ENCODE measurements around the gene NUDC. TPM values are rescaled to one million over a fixed set of nuclear protein-coding genes. Genes with fewer than 3 reads are reported as not detected.
"Not testable (repeated sequence)": the region's sequence is repeated elsewhere in the genome, so short reads cannot be mapped to it uniquely, and the experiment has no call there.

The NUDC gene
- total RNA-seq (100 to 1,000 TPM in 4 of 9 donors, 10 to 100 TPM in 5; 63.3 to 232 (median 98.6) TPM), polyA plus RNA-seq (100 to 1,000 TPM in 1 of 3 donors, 10 to 100 TPM in 2; 66.6 to 257 (median 88.1) TPM)
- long read RNA-seq, donor 1, transcript NUDC-201 (9 exons, 1,800 nt), result major isoform, 88 of 219 reads
- long read RNA-seq, donor 1, partial matches to known transcripts, result 97 of 219 reads
- long read RNA-seq, donor 1, other reads (novel, unspliced or antisense), result 30 of 219 reads
- long read RNA-seq, donor 2, transcript NUDC-201 (9 exons, 1,800 nt), result major isoform, 54 of 107 reads
- long read RNA-seq, donor 2, partial matches to known transcripts, result 49 of 107 reads
- long read RNA-seq, donor 2, other reads (novel, unspliced or antisense), result 0 of 107 reads
- long read RNA-seq, donor 3, transcript NUDC-201 (9 exons, 1,800 nt), result major isoform, 88 of 128 reads
- long read RNA-seq, donor 3, partial matches to known transcripts, result 37 of 128 reads
- long read RNA-seq, donor 3, other reads (novel, unspliced or antisense), result 0 of 128 reads
- long read RNA-seq, donor 4, transcript NUDC-201 (9 exons, 1,800 nt), result major isoform, 301 of 361 reads
- long read RNA-seq, donor 4, transcript NUDC-204 (2 exons, 607 nt), result minor isoform, 25 of 361 reads
- long read RNA-seq, donor 4, partial matches to known transcripts, result 12 of 361 reads
- long read RNA-seq, donor 4, other reads (novel, unspliced or antisense), result 23 of 361 reads
- long read RNA-seq, donor 5, transcript NUDC-201 (9 exons, 1,800 nt), result major isoform, 458 of 539 reads
- long read RNA-seq, donor 5, transcript NUDC-204 (2 exons, 607 nt), result minor isoform, 25 of 539 reads
- long read RNA-seq, donor 5, partial matches to known transcripts, result 12 of 539 reads
- long read RNA-seq, donor 5, other reads (novel, unspliced or antisense), result 44 of 539 reads
- long read RNA-seq, donor 6, transcript NUDC-204 (2 exons, 607 nt), result minor isoform, 61 of 297 reads
- long read RNA-seq, donor 6, transcript NUDC-201 (9 exons, 1,800 nt), result major isoform, 202 of 297 reads
- long read RNA-seq, donor 6, partial matches to known transcripts, result 21 of 297 reads
- long read RNA-seq, donor 6, other reads (novel, unspliced or antisense), result 13 of 297 reads
- long read RNA-seq, donor 7, transcript NUDC-204 (2 exons, 607 nt), result minor isoform, 7 of 81 reads
- long read RNA-seq, donor 7, transcript NUDC-201 (9 exons, 1,800 nt), result major isoform, 41 of 81 reads
- long read RNA-seq, donor 7, partial matches to known transcripts, result 33 of 81 reads
- long read RNA-seq, donor 7, other reads (novel, unspliced or antisense), result 0 of 81 reads
- long read RNA-seq, donor 8, transcript NUDC-201 (9 exons, 1,800 nt), result major isoform, 123 of 176 reads
- long read RNA-seq, donor 8, partial matches to known transcripts, result 49 of 176 reads
- long read RNA-seq, donor 8, other reads (novel, unspliced or antisense), result 0 of 176 reads
- long read RNA-seq, donor 9, transcript NUDC-201 (9 exons, 1,800 nt), result major isoform, 42 of 76 reads
- long read RNA-seq, donor 9, partial matches to known transcripts, result 31 of 76 reads
- long read RNA-seq, donor 9, other reads (novel, unspliced or antisense), result 0 of 76 reads
- long read RNA-seq, donor 10, transcript NUDC-201 (9 exons, 1,800 nt), result major isoform, 49 of 82 reads
- long read RNA-seq, donor 10, partial matches to known transcripts, result 30 of 82 reads
- long read RNA-seq, donor 10, other reads (novel, unspliced or antisense), result 0 of 82 reads

DNA sequence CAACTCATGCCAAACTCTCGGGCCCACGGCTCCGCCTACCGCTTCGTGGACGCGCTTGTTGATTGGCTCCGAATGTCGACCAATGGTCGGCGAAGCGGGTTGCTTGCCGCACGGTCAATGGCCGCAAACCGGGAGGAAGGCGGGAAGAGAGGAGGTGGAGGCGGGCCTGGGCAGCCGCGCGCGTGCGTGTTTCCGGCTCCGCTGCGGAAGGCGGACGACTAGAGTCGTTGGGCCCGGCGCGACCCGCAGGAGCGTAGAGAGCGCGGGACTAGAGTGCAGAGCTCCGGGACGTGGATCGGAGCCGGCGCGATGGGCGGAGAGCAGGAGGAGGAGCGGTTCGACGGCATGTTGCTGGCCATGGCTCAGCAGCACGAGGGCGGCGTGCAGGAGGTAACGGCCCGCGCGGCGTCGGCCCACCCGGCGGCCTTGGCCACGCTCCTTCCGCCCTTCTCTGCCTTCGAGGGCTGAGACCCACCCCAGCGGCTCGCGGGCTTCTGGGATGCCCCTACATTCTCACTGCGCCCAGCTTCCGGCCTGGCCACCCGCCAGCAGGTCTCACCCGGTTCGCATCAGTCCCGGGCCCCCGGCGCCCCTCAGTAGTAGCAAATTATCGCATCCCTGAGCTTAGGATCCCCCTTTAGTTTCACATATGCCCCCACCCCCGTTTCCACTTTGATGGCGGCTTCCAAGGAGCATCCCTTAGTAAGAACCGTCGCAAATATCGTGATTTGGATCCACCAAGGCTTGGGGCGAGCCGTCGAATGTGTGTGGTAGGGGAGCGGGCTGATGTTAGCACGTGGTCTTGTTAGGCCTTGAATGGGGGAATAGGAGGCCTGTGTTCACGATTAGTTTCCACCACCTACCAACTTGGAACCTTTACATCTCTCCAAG is at the start of gene NUDC:
TSS of gene NUDC (plus strand) at position 204 of the 891 bp plus-strand sequence. CDS start at position 310, 106 bp downstream.
- WGBS, 4 donors, result 0 to 2% (median 1%) methylated on average over 27 to 83 of the region's 83 CpGs
- DNase-seq, result peak; percentile 97 to 99 (median 98)
- peaks cover 0 to 30% of the 10 kb centered on the region in 2 donors for H3K36me3 ChIP-seq (replicated peaks in 1 of 2)
- no peaks in the 10 kb centered on the region for H3K9me3 ChIP-seq (replicated peaks in 1 of 3)
- peaks cover 17 to 33% of the 10 kb centered on the region in 2 donors for H3K4me1 ChIP-seq (replicated peaks in 1 of 2)
- peak within 1 kb of the TSS; percentile 29 to 93 (median 88) for H3K27ac ChIP-seq
- peak within 1 kb of the TSS; percentile 20 to 77 (median 60) for H3K4me3 ChIP-seq
- no peaks in the 10 kb centered on the region for H3K27me3 ChIP-seq
- TF ChIP-seq, protein P1, sequence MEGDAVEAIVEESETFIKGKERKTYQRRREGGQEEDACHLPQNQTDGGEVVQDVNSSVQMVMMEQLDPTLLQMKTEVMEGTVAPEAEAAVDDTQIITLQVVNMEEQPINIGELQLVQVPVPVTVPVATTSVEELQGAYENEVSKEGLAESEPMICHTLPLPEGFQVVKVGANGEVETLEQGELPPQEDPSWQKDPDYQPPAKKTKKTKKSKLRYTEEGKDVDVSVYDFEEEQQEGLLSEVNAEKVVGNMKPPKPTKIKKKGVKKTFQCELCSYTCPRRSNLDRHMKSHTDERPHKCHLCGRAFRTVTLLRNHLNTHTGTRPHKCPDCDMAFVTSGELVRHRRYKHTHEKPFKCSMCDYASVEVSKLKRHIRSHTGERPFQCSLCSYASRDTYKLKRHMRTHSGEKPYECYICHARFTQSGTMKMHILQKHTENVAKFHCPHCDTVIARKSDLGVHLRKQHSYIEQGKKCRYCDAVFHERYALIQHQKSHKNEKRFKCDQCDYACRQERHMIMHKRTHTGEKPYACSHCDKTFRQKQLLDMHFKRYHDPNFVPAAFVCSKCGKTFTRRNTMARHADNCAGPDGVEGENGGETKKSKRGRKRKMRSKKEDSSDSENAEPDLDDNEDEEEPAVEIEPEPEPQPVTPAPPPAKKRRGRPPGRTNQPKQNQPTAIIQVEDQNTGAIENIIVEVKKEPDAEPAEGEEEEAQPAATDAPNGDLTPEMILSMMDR (IDR thresholded peaks at IDR 0.05), result no peak
- TF ChIP-seq POLR2A (IDR thresholded peaks at IDR 0.05), result peak; percentile 78 to 93
- intact Hi-C loops (cut with DNase I), result no loop called here

DNA sequence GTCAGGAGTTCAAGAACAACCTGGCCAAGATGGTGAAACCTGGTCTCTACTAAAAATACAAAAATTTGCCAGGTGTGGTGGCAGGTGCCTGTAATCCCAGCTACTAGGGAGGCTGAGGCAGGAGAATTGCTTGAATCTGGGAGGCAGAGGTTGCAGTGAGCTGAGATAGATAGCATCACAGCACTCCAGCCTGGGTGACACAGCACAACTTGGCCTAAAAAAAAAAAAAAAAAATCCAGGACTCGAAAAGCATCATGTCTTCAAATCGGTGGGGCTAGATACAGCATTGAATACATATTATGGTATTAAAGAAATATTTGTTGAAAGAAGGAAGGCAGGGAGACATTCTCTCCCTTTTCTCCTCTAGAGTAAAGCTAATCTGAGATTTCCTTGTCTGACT is 48.4 kb upstream of the NUDC start:
- not testable (repeated sequence) for DNase-seq; H3K27me3 ChIP-seq; H3K9me3 ChIP-seq (replicated peaks in 1 of 3); H3K27ac ChIP-seq; H3K4me1 ChIP-seq (replicated peaks in 1 of 2); H3K4me3 ChIP-seq
- H3K36me3 ChIP-seq (replicated peaks in 1 of 2), result peaks cover 0 to 12% of the 10 kb centered on the region in 2 donors
- WGBS, 4 donors, result 67 to 81% (median 74%) methylated on average over 2 of the region's 2 CpGs
- intact Hi-C loops (cut with DNase I), result loop anchor here in 1 of 2 donors (10.0 kb wide), 1 partner anchor 58 kb away; no protein-coding TSS in a partner anchor

DNA sequence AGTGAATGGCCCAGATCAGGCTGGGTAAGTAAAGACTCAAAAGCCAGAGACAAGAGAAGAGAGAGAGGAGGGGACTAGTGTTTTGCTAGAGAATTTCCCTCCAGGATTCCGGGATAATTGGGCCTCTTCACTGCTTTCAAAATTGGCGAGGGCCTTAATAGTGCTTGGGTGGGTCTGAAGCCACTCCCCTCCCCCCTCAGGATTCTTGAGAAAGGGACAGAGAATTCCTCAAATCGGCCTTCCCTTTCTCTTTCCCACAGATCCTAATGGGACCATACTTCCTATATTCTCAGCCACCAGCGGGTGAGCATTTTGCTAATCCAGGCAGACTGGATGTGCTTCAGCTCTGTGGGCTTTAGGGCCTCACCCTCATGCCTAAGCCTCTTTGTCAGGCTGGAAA is 46.6 kb upstream of the NUDC start:
- H3K36me3 ChIP-seq (replicated peaks in 1 of 2), result peaks cover 0 to 30% of the 10 kb centered on the region in 2 donors
- WGBS, 4 donors, result 69 to 95% (median 86%) methylated on average over 4 of the region's 4 CpGs
- no peak for TF ChIP-seq POLR2A (IDR thresholded peaks at IDR 0.05)
- TF ChIP-seq, protein P1 (IDR thresholded peaks at IDR 0.05), result no peak
- no peaks in the 10 kb centered on the region for H3K4me1 ChIP-seq (replicated peaks in 1 of 2)
- intact Hi-C loops (cut with DNase I), result loop anchor here in 1 of 2 donors (10.0 kb wide), 1 partner anchor 60 kb away; no protein-coding TSS in a partner anchor
- no peak overlapping the region for H3K27ac ChIP-seq
- DNase-seq, result no peak
- H3K4me3 ChIP-seq, result no peak overlapping the region
- H3K27me3 ChIP-seq, result no peaks in the 10 kb centered on the region
- H3K9me3 ChIP-seq (replicated peaks in 1 of 3), result no peaks in the 10 kb centered on the region

All from adrenal gland (tissue), 19 donors.